Transverse colon (tissue), 4 donors: ENCODE data around the gene GPR62. TPM values are rescaled to one million over a fixed set of nuclear protein-coding genes. Genes with fewer than 3 reads are reported as not detected.
A peak's percentile ranks its signal among the peaks of the same experiment; 100 is the strongest.

ENCODE experiments used
- DNase-seq: peaks from one replicate; pipeline ENCODE4 v3.0.0-alpha.2; 2019
- H3K27ac ChIP-seq, 4 donors: fragments of 200-600 bp; sonication (generic); 2 replicates each; pipeline ENCODE4 v1.5.1; 2016 to 2018; ENCODE audit warnings: inconsistent platforms in 4 of 4
- H3K27me3 ChIP-seq: fragments of 200-600 bp; sonication (generic); 2 replicates; pipeline ENCODE4 v1.5.1; 2017; ENCODE audit warnings: inconsistent platforms
- H3K36me3 ChIP-seq, 4 donors: fragments of 200-600 bp; sonication (generic); 2 replicates each; pipeline ENCODE4 v1.5.1; 2017 to 2019; ENCODE audit warnings: inconsistent platforms in 4 of 4
- H3K4me1 ChIP-seq, 4 donors: fragments of 200-600 bp; sonication (generic); 2 replicates each; pipeline ENCODE4 v1.5.1; 2017 to 2020; ENCODE audit warnings: inconsistent platforms in 4 of 4
- H3K4me3 ChIP-seq, 4 donors: fragments of 200-600 bp; sonication (generic); 1 replicate in 1 of 4; 2 replicates in 3 of 4; pipeline versions ENCODE4 v1.5.1 to v1.6.1; 2017 to 2019; ENCODE audit warnings: inconsistent platforms in 4 of 4
- H3K9me3 ChIP-seq, 2 donors: fragments of 200-600 bp; sonication (generic); 2 replicates each; pipeline ENCODE4 v1.5.1; 2017 to 2019; ENCODE audit warnings: inconsistent platforms in 2 of 2
- CTCF ChIP-seq, 5 experiments: fragments of 200-600 bp in 3 of 5; fragments of 450-650 bp in 2 of 5; sonication (generic) in 3 of 5; IDR thresholded peaks; 1 replicate in 2 of 5; 2 replicates in 3 of 5; pipeline ENCODE4 v1.5.1; 2016 to 2017; ENCODE audit warnings: antibody characterized with exemption in 5 of 5, inconsistent platforms in 3 of 5, mild to moderate bottlenecking in 2 of 5, moderate library complexity in 1 of 5
- EP300 ChIP-seq: sonication (generic); formaldehyde crosslinking; IDR thresholded peaks from one replicate; pipeline ENCODE4 v1.6.1; 2017; ENCODE audit warnings: antibody characterized with exemption, low read depth
- POLR2A ChIP-seq: fragments of 450-650 bp; IDR thresholded peaks from one replicate; pipeline ENCODE4 v1.6.1; 2016; ENCODE audit warnings: antibody characterized with exemption, mild to moderate bottlenecking, moderate library complexity
- POLR2AphosphoS5 ChIP-seq, 3 donors: sonication (generic); formaldehyde crosslinking; IDR thresholded peaks; one replicate each; pipeline ENCODE4 v1.6.1; 2016; ENCODE audit warnings: antibody characterized with exemption in 3 of 3
- WGBS, 2 donors: methylation state at CpG; one replicate each; pipeline ENCODE4 v1.1.5; 2018; ENCODE audit warnings: low coverage in 1 of 2; 5-methylcytosine and 5-hydroxymethylcytosine counted together
- in situ Hi-C, 4 donors: fragments of 200-750 bp; cut with MboI; loops; one replicate each; pipeline versions ENCODE4 v1.15.0 to v1.15.1; 2017; ENCODE audit warnings: low sequenced_read_pairs in 3 of 4, low pct_ligation_motif_present in 1 of 4, low pct_unique_long_range_greater_than_20kb in 1 of 4
- intact Hi-C: fragments of 100-400 bp; cut with DNase I; formaldehyde crosslinking; loops from one replicate; pipeline ENCODE4 v1.15.1; 2023; ENCODE audit warnings: low total_unique reads
- total RNA-seq, 4 donors: library from RNA; depleted of rRNA; stranded (reverse); fragments of >200 nt; gene quantifications; one replicate each; pipeline ENCODE4 v1.1.0, GENCODE V29; 2016

Gene GPR62
- total RNA-seq, 4 donors from 2014 or later, result not detected

- H3K27me3 ChIP-seq, result no peaks in the 10 kb centered on the region
- WGBS, 2 donors, result 74% methylated on average over 6 of the region's 6 CpGs; no CpG with 5 or more reads in 1 of the 2 donors
- H3K9me3 ChIP-seq, result no peaks in the 10 kb centered on the region
- intact Hi-C loops, result no loop called here
- H3K4me1 ChIP-seq, result peaks cover 9 to 43% (median 33%) of the 10 kb centered on the region in 4 donors
- H3K27ac ChIP-seq, result peak overlapping the region in 3 of 4 donors; percentile 90 to 97 (median 95)
- TF ChIP-seq POLR2A, result no peak
- no peak for TF ChIP-seq EP300
- no peak for TF ChIP-seq CTCF (IDR thresholded peaks at IDR 0.05)
- TF ChIP-seq POLR2AphosphoS5 (IDR thresholded peaks at IDR 0.05), result no peak
- H3K36me3 ChIP-seq, result no peaks in the 10 kb centered on the region
- DNase-seq, result no peak
- in situ Hi-C loops, result no loop called here
- H3K4me3 ChIP-seq, result no peak overlapping the region
These were observed 13.9 kb downstream of the GPR62 start for GRCh38 chr3:51968883-51969678.

- intact Hi-C loops (no loop called here), in situ Hi-C loops (no loop called here)
- 87% methylated on average over 4 of the region's 4 CpGs; no CpG with 5 or more reads in 1 of the 2 donors for WGBS, 2 donors
- H3K9me3 ChIP-seq, result no peaks in the 10 kb centered on the region
- DNase-seq, result no peak
- H3K27ac ChIP-seq, result no peak overlapping the region
- H3K27me3 ChIP-seq, result no peaks in the 10 kb centered on the region
- no peaks in the 10 kb centered on the region for H3K36me3 ChIP-seq
- no peak overlapping the region for H3K4me3 ChIP-seq
- peaks cover 14 to 50% (median 38%) of the 10 kb centered on the region in 4 donors for H3K4me1 ChIP-seq
- no peak for TF ChIP-seq POLR2A
- no peak for TF ChIP-seq POLR2AphosphoS5 (IDR thresholded peaks at IDR 0.05)
- TF ChIP-seq EP300, result no peak
- TF ChIP-seq CTCF (IDR thresholded peaks at IDR 0.05), result no peak
These were observed 14.7 kb downstream of the GPR62 start for GRCh38 chr3:51969841-51970240.

- in situ Hi-C loops, result no loop called here
- Histone ChIP-seq H3K4me3 (no peak overlapping the region), H3K4me1 (peaks cover 14 to 52% (median 43%) of the 10 kb centered on the region in 4 donors), H3K36me3 (no peaks in the 10 kb centered on the region), H3K27ac (no peak overlapping the region), H3K27me3 (no peaks in the 10 kb centered on the region), H3K9me3 (no peaks in the 10 kb centered on the region)
- intact Hi-C loops, result no loop called here
- 63% methylated on average over 6 of the region's 6 CpGs; no CpG with 5 or more reads in 1 of the 2 donors for WGBS, 2 donors
- TF ChIP-seq EP300, result no peak
- TF ChIP-seq POLR2A, result no peak
- no peak for TF ChIP-seq POLR2AphosphoS5 (IDR thresholded peaks at IDR 0.05)
- DNase-seq, result peak; percentile 50
These were observed 15.6 kb downstream of the GPR62 start for GRCh38 chr3:51970606-51971300.

- Histone ChIP-seq H3K4me1 (peaks cover 14 to 49% (median 41%) of the 10 kb centered on the region in 4 donors), H3K27ac (no peak overlapping the region), H3K4me3 (no peak overlapping the region), H3K36me3 (no peaks in the 10 kb centered on the region), H3K9me3 (no peaks in the 10 kb centered on the region), H3K27me3 (no peaks in the 10 kb centered on the region)
- in situ Hi-C loops, result no loop called here
- intact Hi-C loops, result no loop called here
- TF ChIP-seq EP300 (no peak), POLR2A (no peak), POLR2AphosphoS5 (IDR thresholded peaks at IDR 0.05) (no peak), CTCF (IDR thresholded peaks at IDR 0.05) (no peak)
- DNase-seq, result no peak
- 78 to 100% methylated on average over 1 to 2 of the region's 11 CpGs for WGBS, 2 donors
These were observed 16.2 kb downstream of the GPR62 start for GRCh38 chr3:51971350-51971749.
